HG03066 (cell line): Measurements from ENCODE around the gene RAB39A.

Source experiments
- ATAC-seq: cut with Tn5 transposase; IDR thresholded peaks from one replicate; pipeline ENCODE4 v1.9.1; 2021; ENCODE audit warnings: low read depth; ENCODE audit not compliant: unreplicated experiment

Gene RAB39A

DNA sequence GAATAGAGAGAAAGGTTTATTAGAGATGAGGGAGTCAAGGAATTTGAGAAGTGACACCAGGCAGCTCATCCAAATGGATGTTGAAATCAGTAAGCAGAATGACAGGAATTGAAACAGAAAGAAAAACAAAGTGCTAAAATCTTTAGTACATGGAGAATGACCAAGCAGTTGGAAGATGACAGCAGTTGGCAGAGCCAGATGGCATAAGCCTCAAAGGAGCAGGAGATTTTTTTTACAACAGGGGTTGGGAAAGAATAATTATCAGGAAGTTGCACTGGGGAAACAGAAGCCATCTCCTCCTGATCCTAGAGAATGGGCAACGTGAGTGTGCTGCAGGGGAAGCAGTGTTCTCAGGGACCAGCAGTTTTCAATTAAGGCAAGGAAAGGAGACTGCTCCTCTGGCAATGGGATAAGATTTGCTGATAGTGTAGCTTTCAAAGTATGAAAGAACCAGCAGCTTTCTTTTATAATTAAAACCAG is 28.9 kb downstream of the RAB39A start:
- ATAC-seq = no peak

DNA sequence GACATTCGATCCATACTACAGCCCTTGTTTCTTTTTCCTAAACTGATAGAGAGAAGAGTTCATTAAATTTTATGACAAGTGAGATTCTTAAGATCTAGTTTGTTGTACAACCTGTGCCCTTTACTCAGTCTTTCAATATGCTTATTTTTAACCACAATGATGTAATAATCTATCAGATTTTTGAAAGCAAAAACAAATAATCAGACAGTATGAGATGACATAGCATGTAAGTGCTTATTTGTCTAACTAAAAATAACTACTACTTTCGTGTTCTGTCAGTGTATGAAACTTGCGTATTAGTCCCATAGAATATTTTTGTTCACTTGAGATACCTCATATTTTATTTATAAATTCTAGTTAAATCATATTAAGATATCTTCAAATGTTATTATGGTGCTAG is 33.2 kb downstream of the RAB39A start:
- no peak for ATAC-seq

- no peak for ATAC-seq
These were observed 33.9 kb downstream of the RAB39A start for GRCh38 chr11:107962181-107962580.

DNA sequence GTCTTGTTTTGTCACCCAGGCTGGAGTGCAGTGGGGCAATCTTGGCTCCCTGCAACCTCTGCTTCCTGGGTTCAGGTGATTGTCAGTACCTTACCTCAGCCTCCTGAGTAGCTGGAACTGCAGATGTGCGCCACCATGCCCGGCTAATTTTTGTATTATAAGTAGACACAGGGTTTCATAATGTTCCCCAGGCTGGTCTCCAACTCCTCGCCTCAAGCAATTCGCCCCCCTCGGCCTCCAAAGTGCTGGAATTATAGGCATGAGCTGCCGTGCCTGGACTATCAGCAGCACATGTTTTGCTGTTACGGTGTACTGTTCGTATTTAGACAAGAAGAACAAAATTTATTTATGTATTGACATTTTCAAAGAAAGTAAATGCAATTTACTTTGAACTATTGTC is 34.8 kb downstream of the RAB39A start:
- no peak for ATAC-seq

DNA sequence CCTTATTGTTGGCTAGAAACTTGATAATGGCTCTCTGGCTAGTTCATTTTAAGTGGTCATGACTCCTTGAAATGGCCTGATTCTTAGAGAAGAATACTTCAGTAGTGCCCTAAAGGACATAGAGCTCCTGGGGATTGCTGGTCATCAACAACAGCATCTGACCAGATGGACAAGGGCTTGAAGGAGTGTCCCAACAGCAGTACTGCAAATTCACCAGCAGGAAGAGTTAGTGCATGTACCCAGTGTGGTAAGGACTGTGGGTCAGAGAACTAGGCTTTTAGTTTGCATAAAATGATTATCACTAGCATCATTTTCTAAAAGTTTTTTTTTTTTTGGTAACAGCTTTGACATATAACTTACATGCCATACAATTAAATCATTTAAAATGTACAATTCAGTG is 41.0 kb downstream of the RAB39A start:
- no peak for ATAC-seq

- ATAC-seq = no peak
These were observed 41.8 kb downstream of the RAB39A start for GRCh38 chr11:107970049-107970448.

GRCh38 chr11:107973641-107974040 is 45.4 kb downstream of the RAB39A start:
- ATAC-seq = no peak

DNA sequence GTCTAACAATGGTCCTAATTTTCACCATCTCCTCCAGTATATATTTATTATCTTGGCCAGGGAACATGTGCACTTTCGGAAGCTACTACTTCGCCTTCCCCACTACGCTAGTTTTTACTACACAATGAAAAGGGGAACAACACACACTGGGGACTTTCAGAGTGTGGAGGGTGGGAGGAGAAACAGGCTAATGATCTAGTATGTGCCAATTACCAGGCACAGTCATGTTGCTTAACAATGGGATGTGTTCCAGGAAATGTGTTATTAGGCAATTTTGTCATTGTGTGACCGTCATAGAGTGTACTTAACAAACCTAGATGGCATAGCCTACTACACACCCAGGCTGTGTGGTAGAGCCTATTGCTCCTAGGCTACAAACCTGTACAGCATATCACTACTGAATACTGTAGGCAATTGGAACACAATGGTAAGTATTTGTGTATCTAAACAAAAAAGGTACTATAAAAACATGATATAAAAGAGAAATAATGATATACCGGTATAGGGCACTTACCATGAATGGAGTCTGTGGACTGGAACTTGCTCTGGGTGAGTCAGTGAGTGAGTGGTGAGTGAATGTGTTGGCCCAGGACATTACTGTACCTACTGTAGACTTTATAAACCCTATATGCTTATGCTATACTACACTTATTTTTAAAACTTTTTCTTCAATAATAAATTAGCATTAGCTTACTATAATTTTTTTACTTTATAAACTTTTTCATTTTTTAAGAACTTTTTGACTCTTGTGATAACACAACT is 60.3 kb downstream of the RAB39A start:
- ATAC-seq = no peak

DNA sequence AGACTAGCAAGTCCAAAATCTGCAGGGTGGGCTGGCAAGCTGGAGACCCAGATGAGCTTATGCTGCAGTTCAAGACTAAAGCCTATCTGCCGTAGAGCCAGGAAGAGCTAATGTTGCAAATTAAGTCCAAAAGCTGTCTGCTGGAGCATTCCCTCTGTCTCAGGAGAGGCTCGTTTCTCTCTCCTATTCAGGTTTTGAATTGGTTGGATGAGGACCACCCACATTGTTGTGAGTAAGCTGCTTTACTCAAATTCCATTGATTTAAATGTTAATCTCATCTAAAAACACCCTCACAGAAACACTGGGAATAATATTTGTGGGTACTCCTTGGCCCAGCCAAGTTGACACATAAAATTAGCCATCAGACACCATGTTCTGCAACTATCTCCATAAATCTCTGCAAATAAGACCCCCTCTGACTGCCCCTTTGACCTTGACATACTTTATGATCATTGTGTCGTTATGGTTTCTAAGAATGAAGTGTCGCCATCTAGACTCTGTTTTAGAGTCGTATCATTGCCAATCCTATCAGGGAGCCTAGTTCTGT is 63.7 kb downstream of the RAB39A start:
- no peak for ATAC-seq

GRCh38 chr11:107996006-107996776 is 67.9 kb downstream of the RAB39A start:
- no peak for ATAC-seq

- no peak for ATAC-seq
These were observed 70.5 kb downstream of the RAB39A start for GRCh38 chr11:107998761-107999160.

DNA sequence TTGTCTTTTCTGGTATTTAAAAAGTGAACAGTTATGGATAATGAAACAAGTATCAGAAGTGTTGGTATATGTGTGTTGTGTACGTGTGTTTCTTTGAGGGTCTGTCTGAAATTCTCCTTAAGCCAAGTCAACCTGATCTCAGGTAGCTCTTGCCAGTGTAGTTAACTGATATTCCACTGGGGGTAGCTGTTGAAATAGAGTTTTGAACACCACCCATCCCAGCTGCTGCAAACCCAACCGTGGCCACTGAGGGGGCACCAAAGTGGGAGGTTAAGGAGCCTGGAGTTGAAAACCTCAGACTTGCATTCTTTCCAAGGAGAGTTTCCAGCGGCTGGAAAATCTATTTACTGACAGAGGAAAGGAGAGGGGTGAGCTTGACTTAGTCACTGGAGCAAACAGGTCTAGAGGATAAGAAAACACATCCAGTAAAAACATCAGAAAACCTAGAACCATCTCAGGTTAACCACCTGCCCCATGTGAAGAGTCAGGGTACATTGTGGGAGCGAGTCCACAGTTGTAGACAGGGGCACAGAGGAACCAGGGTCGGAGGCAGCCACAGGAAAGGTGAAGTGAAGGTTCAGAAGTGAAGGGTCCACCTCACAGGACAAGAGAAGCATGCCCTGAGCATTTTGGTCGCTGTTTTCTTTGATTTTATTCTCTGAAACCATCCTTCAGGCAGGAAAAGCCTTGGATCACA is 71.7 kb downstream of the RAB39A start:
- peak; percentile 91 for ATAC-seq

DNA sequence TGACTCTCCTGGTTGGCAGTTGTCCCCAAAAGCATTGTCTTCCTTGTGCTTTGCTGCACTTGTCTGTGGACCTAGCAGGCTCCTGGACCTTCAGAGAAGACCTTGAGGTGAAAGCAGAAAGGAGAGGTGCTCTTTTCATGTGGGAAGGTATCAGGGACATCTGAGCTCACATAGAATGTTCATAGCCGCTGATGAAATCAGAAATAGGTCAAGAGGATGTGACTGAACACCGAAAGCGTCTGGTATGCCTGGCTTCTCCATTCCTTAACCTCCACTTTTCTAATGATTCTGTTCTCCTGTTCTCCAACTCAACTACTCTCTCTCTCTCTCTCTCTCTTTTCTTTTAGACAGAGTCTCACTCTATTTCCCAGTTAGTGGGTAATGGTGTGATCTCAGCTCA is 74.2 kb downstream of the RAB39A start:
- ATAC-seq = no peak

DNA sequence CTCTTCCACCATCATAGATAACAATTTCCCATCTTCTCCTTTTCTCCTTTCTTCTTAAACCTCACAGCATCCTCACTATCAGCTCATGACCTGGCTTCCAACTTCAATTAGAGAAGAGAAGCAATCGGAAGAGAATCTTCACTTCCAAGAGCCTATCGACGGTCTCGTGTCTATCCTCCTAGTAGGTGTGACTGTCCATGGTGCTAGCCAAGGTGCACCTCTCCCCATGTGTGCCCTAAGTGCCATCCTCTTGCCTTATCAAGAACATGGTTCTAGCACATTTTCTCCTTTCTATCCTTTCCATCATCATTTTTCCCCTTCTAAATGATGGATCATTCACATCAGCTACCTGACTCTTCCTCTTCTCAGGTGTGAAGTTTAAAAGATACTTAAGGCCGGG is 75.4 kb downstream of the RAB39A start:
- ATAC-seq = no peak

DNA sequence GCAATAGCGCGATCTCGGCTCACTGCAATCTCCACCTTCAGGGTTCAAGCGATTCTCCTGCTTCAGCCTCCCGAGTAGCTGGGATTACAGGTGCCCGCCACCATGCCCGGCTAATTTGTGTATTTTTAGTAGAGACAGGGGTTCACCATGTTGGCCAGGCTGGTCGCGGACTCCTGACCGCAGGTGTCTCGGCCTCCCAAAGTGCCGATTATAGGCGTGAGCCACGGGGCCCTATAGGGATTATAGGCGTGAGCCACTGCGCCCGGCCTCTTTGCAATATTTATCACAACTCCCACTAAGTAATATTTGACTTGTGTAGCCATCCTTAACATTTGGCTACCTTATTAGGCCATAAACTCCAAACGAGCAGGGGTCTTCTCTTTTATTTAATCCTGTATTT is 79.6 kb downstream of the RAB39A start:
- ATAC-seq = no peak

GRCh38 chr11:108008656-108009496 is 80.6 kb downstream of the RAB39A start, which contains the start of gene CUL5:
CUL5 (plus strand) TSS chr11:108008898; CDS start chr11:108009349, 451 bp downstream.
- ATAC-seq = peak; percentile 89

- ATAC-seq = peak; percentile 13
These were observed 81.5 kb downstream of the RAB39A start for GRCh38 chr11:108009497-108010370.

DNA sequence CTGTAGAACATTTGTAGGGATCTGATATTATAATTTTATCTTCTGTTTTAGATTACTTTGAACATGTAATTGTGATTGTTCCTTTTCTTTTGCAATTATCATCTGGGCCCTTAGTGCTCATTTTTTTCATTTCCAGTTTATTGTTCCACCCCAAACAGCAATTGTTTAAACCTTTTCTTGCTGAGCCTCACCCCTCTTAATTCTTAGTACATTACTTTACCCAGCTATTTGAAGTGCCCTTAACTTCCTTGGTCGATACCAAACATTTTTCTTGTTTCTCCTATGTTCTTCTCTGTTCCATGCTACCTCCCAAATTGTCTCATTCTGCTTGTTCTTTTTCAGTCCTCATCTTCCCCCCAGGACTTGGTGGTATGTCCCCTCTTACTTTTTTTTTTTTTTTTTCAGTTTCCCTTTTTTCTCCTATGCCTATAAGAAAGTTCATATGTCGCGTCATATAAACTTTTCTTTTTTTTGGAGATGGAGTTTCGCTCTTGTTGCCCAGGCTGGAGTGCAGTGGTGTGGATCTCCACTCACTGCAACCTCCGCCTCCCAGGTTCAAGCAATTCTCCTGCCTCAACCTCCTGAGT is 84.0 kb downstream of the RAB39A start:
- no peak for ATAC-seq
